SW480 (cell line): ENCODE results near the gene CFL2.

Experiments
- DNase-seq: peaks from one replicate; pipeline ENCODE4 v3.0.0-alpha.2; 2016; ENCODE audit warnings: low spot score

Gene CFL2

GRCh38 chr14:34676516-34677211, 37.7 kb downstream of the CFL2 start:
- DNase-seq: no peak

GRCh38 chr14:34673702-34674101, 40.7 kb downstream of the CFL2 start:
- DNase-seq: no peak

- DNase-seq: no peak
Measured at GRCh38 chr14:34671716-34672115, 42.7 kb downstream of the CFL2 start.

GRCh38 chr14:34668111-34668510, 46.3 kb downstream of the CFL2 start:
- no peak for DNase-seq

- no peak for DNase-seq
Measured at GRCh38 chr14:34667007-34667406, 47.4 kb downstream of the CFL2 start.

- DNase-seq: peak; percentile 41
Measured at GRCh38 chr14:34665785-34666435, 48.5 kb downstream of the CFL2 start.

GRCh38 chr14:34662561-34663088, 51.8 kb downstream of the CFL2 start:
- DNase-seq: no peak

GRCh38 chr14:34660796-34661195, 53.6 kb downstream of the CFL2 start:
- no peak for DNase-seq
